Measurements from ENCODE around the gene ARF1.

The ARF1 gene

GRCh38 chr1:228131766-228132165 lies 49.3 kb downstream of the ARF1 start:
- no peak for DNase-seq

- DNase-seq, result no peak
Observed at GRCh38 chr1:228134591-228134990, 52.1 kb downstream of the ARF1 start.

- DNase-seq, result no peak
Observed at GRCh38 chr1:228136901-228137300, 54.4 kb downstream of the ARF1 start.

GRCh38 chr1:228139406-228139930 lies 57.0 kb downstream of the ARF1 start:
- DNase-seq, result no peak

GRCh38 chr1:228139931-228140723 lies 57.6 kb downstream of the ARF1 start, which contains the start of gene GUK1:
Gene GUK1, plus strand, starts transcription at chr1:228140279. Its CDS starts 24 bp downstream, at chr1:228140303.
- DNase-seq, result peak; percentile 100

GRCh38 chr1:228140724-228141225 lies 58.3 kb downstream of the ARF1 start:
- no peak for DNase-seq

GRCh38 chr1:228141226-228142044 lies 58.9 kb downstream of the ARF1 start:
- no peak for DNase-seq

- no peak for DNase-seq
Observed at GRCh38 chr1:228142155-228142691, 59.7 kb downstream of the ARF1 start.

- no peak for DNase-seq
Observed at GRCh38 chr1:228142701-228143136, 60.2 kb downstream of the ARF1 start.

GRCh38 chr1:228143480-228144192 lies 61.1 kb downstream of the ARF1 start:
- no peak for DNase-seq

GRCh38 chr1:228144193-228144992 lies 61.9 kb downstream of the ARF1 start:
- DNase-seq, result no peak

GRCh38 chr1:228144993-228145343 lies 62.5 kb downstream of the ARF1 start:
- DNase-seq, result no peak

GRCh38 chr1:228145463-228146416 lies 63.2 kb downstream of the ARF1 start:
- no peak for DNase-seq

GRCh38 chr1:228146417-228147150 lies 64.1 kb downstream of the ARF1 start:
- no peak for DNase-seq

GRCh38 chr1:228147151-228147693 lies 64.7 kb downstream of the ARF1 start:
- no peak for DNase-seq

GRCh38 chr1:228147768-228148167 lies 65.3 kb downstream of the ARF1 start:
- DNase-seq, result no peak

GRCh38 chr1:228148196-228148861 lies 65.8 kb downstream of the ARF1 start:
- DNase-seq, result no peak
